LNCaP clone FGC (cell line): ENCODE measurements around the gene SLC5A10.
"Not testable (repeated sequence)": the region's sequence is repeated elsewhere in the genome, so short reads cannot be mapped to it uniquely, and the experiment has no call there.

Experiments used
- DNase-seq: peaks from one replicate; pipeline ENCODE4 v3.0.0-alpha.2; 2011; ENCODE audit warnings: low read depth
- H3K4me3 ChIP-seq: 2 replicates; pipeline ENCODE4 v1.5.1; 2011; ENCODE audit warnings: mild to moderate bottlenecking, low read depth, low read length, control low read depth
- TF ChIP-seq, protein P1 (sequence below): IDR thresholded peaks from 2 replicates; pipeline ENCODE4 v1.5.1; 2012; ENCODE audit warnings: mild to moderate bottlenecking; ENCODE audit not compliant: control insufficient read depth, insufficient read depth; ENCODE audit errors: extremely low read depth

Gene SLC5A10

DNA sequence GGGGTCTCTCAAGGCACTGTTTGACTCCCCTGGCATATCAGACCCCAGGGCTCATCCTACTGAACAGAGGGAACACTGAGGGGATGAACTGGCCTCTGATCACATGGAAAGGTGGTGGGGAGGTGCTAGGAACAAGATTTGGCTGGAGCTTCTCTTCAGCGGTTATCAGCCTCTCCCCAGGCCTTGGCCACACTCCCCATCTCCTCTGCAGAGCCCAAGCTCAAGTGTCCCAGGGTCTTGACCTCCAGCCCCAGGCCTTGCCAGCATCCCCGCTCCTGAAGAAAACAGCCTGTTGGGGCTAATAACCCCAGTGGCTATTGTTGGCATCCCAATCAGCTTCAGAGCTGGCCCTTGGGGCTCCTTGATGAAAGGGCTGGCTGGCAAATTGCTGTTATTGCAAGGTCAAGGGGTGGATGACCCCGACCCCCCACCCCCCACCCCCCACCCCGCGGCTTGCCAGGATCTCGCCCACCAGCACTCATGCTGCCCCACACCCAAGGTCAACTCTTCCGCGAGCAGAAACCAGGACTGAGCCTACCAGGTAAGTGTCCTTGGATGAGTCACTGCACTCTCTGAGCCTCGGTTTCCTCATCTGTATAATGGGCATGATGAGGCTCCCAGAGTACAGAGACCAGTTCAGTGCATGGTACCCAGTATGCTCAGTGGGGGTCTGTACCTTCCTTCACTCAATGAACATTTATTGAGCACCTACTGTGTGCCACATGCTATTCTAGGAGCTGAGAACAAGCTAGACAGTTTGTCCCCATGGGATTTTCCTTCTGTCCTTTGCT is 71.4 kb downstream of the SLC5A10 start:
- TF ChIP-seq, protein P1, sequence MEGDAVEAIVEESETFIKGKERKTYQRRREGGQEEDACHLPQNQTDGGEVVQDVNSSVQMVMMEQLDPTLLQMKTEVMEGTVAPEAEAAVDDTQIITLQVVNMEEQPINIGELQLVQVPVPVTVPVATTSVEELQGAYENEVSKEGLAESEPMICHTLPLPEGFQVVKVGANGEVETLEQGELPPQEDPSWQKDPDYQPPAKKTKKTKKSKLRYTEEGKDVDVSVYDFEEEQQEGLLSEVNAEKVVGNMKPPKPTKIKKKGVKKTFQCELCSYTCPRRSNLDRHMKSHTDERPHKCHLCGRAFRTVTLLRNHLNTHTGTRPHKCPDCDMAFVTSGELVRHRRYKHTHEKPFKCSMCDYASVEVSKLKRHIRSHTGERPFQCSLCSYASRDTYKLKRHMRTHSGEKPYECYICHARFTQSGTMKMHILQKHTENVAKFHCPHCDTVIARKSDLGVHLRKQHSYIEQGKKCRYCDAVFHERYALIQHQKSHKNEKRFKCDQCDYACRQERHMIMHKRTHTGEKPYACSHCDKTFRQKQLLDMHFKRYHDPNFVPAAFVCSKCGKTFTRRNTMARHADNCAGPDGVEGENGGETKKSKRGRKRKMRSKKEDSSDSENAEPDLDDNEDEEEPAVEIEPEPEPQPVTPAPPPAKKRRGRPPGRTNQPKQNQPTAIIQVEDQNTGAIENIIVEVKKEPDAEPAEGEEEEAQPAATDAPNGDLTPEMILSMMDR, result no peak
- no peak overlapping the region for H3K4me3 ChIP-seq
- DNase-seq, result no peak

DNA sequence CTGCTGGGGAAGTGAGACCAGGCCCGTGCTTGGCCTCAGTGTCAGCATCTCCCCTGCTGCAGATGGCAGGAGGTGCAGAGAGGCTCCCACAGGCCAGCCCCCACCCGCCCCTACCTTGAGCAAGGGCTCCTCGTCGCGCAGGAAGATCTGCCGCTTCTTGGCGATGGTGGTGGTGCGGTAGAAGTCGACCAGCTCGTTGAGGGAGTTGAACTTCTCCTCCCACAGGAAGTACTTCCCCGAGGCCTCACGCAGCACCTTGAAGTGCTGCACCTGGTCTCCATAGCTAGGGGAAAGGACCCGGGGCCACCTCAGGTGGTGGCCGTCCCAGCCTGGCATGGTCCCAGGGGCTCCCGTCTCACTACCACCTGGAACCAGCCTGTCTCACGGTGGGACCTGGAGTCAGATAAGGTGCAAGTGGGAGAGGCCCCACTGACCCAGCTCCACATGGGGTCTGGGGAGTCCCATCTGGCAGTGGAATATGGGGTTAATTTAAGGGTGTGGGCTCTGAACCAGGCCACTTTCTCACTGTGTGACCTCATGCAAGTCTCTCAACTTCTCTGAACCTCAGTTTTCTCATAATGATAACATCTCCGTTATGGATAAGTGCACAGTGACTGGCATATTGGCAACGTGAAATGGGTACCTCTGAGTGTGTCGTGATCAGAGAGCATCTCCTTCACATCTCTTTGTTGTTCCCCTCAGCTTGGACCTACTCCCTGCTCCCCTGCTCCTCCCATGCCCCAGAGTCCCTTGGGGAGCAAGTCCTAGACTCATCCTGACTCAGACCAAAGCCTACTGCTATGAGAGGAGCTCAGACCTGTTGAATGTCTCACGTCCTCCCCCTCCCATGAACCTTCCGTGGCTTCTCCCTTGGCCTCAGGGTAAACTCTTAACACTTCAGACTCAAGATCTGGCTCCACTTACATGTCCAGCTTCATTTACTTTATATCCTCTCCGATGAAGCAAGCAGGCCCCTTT is 72.4 kb downstream of the SLC5A10 start:
- H3K4me3 ChIP-seq, result no peak overlapping the region
- DNase-seq, result no peak
- TF ChIP-seq, protein P1, result no peak

GRCh38 chr17:19028671-19029070 is 76.7 kb downstream of the SLC5A10 start:
- H3K4me3 ChIP-seq, DNase-seq: not testable (repeated sequence)

DNA sequence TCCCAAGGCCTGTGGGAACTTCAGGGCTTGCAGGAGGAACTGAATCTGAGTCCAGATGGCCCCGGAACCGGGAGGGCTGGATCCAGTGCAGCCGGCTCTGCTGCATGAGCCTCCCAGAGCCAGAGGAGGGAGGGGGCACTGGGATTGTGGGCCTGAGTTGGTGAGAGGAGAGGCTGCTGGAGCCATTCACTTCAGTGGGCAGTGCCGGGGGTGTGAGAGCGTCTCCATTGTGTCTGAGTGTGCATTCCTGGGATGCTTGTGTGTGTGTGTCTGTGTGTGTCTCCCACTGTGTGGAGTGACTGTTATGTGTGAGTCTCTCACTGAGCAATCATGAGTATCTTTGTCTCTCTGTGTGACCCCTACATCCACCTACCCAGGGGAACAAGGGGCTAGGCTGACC is 77.8 kb downstream of the SLC5A10 start:
- H3K4me3 ChIP-seq, DNase-seq: not testable (repeated sequence)

DNA sequence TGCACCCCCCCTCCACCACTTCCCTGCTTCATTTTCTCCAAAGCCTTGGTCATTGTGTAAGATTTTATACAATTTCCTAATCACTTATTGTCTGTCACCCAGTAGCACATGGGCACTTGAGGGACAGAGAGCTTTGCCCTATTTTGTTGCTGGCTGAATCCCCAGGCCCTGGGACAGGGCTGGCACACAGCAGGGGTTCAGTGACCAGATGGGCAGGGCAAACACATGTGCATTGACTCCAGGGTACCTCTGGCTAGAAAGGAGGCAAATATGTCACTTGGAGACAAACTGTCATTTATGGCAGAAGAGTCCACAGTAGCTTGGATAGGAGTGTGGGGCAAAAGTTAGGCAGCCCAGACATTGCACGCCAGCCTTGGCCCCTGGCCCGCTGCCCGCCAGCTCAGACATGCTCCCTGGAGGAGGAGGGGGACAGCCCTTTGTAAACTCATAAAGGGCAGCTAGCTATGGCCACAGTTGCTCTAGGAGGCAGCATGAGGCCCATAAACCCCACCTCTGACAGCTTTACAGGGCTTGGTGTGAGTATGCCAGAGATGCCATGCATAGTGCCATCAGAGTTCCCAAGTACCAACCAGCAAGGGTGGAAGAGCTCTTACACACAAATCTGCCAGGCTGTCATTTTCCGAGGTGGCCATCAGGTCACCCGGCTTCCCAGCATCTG is 78.9 kb downstream of the SLC5A10 start:
- not testable (repeated sequence) for H3K4me3 ChIP-seq

GRCh38 chr17:19031729-19032128 is 79.8 kb downstream of the SLC5A10 start:
- not testable (repeated sequence) for DNase-seq, H3K4me3 ChIP-seq
- TF ChIP-seq, protein P1, result peak; percentile 59

More for the DNA sequence above, 78.9 kb downstream of the SLC5A10 start:
- DNase-seq, result not testable (repeated sequence)

- not testable (repeated sequence) for DNase-seq, H3K4me3 ChIP-seq
These were observed 80.5 kb downstream of the SLC5A10 start for GRCh38 chr17:19032377-19032988.

DNA sequence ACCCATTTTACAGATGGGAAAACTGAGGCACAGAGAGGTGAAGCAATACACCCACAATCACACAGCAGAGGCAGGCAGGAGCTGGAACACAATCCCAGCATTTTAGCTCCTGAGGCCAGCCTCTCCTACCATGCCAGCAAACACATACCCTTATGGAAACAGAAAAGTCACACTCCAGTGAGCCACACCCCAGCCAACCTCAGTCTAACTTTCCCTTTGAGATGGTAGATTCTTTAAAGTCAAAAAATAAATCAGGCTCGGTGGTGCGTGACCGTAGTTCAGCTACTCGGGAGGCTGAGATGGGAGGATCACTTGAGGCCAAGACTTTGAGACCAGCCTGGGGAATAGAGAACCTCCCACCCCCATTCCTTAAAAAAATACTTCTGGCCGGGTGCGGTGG is 84.2 kb downstream of the SLC5A10 start:
- DNase-seq, H3K4me3 ChIP-seq: not testable (repeated sequence)

DNA sequence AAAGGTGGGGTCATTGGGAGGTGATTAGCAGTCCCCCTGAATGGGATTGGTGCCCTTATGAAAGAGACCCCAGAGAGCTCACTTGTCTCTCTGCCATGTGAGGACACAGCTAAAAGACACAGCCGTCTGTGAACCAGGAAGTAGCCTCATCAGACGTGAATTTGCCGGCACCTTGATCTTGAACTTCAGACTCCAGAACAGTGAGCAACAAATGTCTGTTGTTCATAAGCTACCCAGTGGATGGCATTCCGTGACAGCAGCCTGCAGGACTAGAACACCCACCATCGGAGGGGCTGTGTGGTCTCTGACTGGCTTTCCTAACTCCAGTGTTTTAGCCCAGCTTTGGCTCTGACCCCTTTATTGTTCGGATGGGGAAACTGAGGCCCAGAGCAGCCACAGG is 85.6 kb downstream of the SLC5A10 start:
- H3K4me3 ChIP-seq, DNase-seq: not testable (repeated sequence)

- DNase-seq, H3K4me3 ChIP-seq: not testable (repeated sequence)
These were observed 86.0 kb downstream of the SLC5A10 start for GRCh38 chr17:19038007-19038406.

- DNase-seq, result not testable (repeated sequence)
These were observed 86.8 kb downstream of the SLC5A10 start for GRCh38 chr17:19038730-19039129.

DNA sequence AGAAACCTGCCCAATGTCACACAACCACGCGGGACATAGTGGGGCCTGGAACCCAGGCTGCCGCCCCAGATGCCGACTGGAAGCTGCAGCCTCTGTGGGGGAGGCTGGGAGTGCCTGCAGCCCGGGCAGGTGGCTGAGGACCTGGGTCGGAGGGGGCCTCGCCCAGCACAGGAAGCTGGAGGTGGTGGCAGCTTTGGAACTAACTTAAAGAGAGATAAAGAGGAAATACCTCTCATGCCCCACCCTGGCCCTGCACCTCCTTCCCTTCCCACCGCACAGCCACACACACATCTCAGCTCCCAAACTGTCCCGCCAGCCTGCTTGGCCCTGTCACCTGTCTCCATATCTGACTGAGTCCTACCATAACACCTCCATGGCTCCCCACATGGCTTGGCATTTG is 88.4 kb downstream of the SLC5A10 start:
- not testable (repeated sequence) for H3K4me3 ChIP-seq

More at GRCh38 chr17:19038730-19039129, 86.8 kb downstream of the SLC5A10 start:
- not testable (repeated sequence) for H3K4me3 ChIP-seq

DNA sequence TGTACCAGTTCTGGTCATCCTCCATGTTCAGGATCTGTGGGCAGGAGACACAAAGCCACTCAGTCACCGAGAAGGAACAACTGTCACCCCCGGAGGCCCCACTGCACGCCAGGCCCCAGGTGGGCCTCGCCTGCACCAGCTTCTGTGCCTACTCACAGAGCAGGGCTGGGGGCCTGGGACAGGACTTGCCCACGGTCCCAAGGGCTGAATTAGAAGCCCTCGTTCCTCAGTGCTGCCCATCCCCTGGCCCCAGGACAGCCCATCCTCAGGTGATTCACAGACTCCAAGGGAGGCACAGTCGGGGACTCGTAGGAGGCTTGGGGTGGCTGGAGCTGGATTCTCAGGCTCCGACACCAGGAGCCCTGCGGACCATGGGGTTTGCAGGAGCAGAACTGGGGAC is 89.9 kb downstream of the SLC5A10 start:
- DNase-seq, H3K4me3 ChIP-seq: not testable (repeated sequence)

More for the DNA sequence above, 88.4 kb downstream of the SLC5A10 start:
- DNase-seq, result not testable (repeated sequence)

- DNase-seq, H3K4me3 ChIP-seq: not testable (repeated sequence)
These were observed 90.4 kb downstream of the SLC5A10 start for GRCh38 chr17:19042369-19042768.
